Natural killer cell (primary cell): ENCODE results near the gene BMP6. TPM values are rescaled to one million over a fixed set of nuclear protein-coding genes. Genes with fewer than 3 reads are reported as not detected.

Source experiments
- ATAC-seq, 3 donors: fragments of 150-1000 bp in 2 of 3; fragments of 200-7000 bp in 1 of 3; cut with Tn5 transposase; 1 replicate in 1 of 3; 2 replicates in 2 of 3; pipeline ENCODE4 v1.10.0; 2021; ENCODE audit warnings: mild to moderate bottlenecking in 2 of 3, moderate library complexity in 2 of 3
- DNase-seq, 2 donors: peaks; one replicate each; pipeline versions ENCODE4 v3.0.0 to v3.0.0-alpha.2; 2013 to 2021; ENCODE audit warnings: mixed read lengths in 1 of 2
- H3K27ac ChIP-seq: one replicate; pipeline ENCODE4 v1.5.1; 2013; ENCODE audit warnings: mild to moderate bottlenecking, low read length
- H3K27me3 ChIP-seq: one replicate; pipeline ENCODE4 v1.6.1; 2013; ENCODE audit warnings: low read length; ENCODE audit not compliant: control insufficient read depth, insufficient read depth
- H3K36me3 ChIP-seq: one replicate; pipeline ENCODE4 v1.6.1; 2013; ENCODE audit warnings: low read length; ENCODE audit not compliant: control insufficient read depth, insufficient read depth
- H3K4me1 ChIP-seq: one replicate; pipeline ENCODE4 v1.6.1; 2013; ENCODE audit warnings: low read length; ENCODE audit not compliant: control insufficient read depth, insufficient read depth
- H3K4me3 ChIP-seq: one replicate; pipeline ENCODE4 v1.5.1; 2013; ENCODE audit warnings: low read length
- H3K9me3 ChIP-seq: one replicate; pipeline ENCODE4 v1.6.1; 2013; ENCODE audit warnings: low read length; ENCODE audit not compliant: control insufficient read depth, insufficient read depth
- H3K27ac Mint-ChIP-seq, 2 donors: one replicate each; pipeline ENCODE4 v1.8.0; 2022; ENCODE audit warnings: mild to moderate bottlenecking in 2 of 2, mixed read lengths in 2 of 2, moderate library complexity in 1 of 2
- H3K27me3 Mint-ChIP-seq, 2 donors: one replicate each; pipeline ENCODE4 v1.8.0; 2022; ENCODE audit warnings: low read depth in 2 of 2, mixed read lengths in 2 of 2
- H3K36me3 Mint-ChIP-seq: one replicate; pipeline ENCODE4 v1.8.0; 2022; ENCODE audit warnings: mixed read lengths
- H3K4me1 Mint-ChIP-seq, 2 donors: one replicate each; pipeline ENCODE4 v1.8.0; 2022; ENCODE audit warnings: mixed read lengths in 2 of 2
- H3K4me3 Mint-ChIP-seq: one replicate; pipeline ENCODE4 v1.8.0; 2022; ENCODE audit warnings: mild to moderate bottlenecking, moderate library complexity, mixed read lengths
- H3K9me3 Mint-ChIP-seq, 2 donors: one replicate each; pipeline ENCODE4 v1.8.0; 2022; ENCODE audit warnings: mixed read lengths in 2 of 2
- CTCF ChIP-seq: fragments of 200-600 bp; IDR thresholded peaks from one replicate; pipeline ENCODE4 v1.8.0; 2022; ENCODE audit warnings: antibody characterized with exemption
- WGBS: methylation state at CpG from one replicate; pipeline ENCODE4 v1.1.7; 2013; ENCODE audit warnings: missing lambda C conversion rate; ENCODE audit not compliant: insufficient coverage; 5-methylcytosine and 5-hydroxymethylcytosine counted together
- intact Hi-C: fragments of 100-400 bp; cut with micrococcal nuclease; formaldehyde crosslinking; loops from one replicate; pipeline ENCODE4 v1.14.2; 2022
- total RNA-seq, 4 donors: library from RNA; stranded (reverse); fragments of 120-200 nt in 1 of 4; gene quantifications; one replicate each; pipeline versions ENCODE4 v1.2.3 to v1.2.4, GENCODE V29; 2013 to 2022

The BMP6 gene
- total RNA-seq, 3 donors from 2014 or later (not counting 1 experiment from before 2014, with no cell fraction given): 0.25 to 2.6 (median 0.73) TPM

GRCh38 chr6:7784706-7785105 lies 58.8 kb downstream of the BMP6 start:
- H3K9me3 Mint-ChIP-seq: no peaks in the 10 kb centered on the region
- DNase-seq (no peak), ATAC-seq (no peak)
- no peaks in the 10 kb centered on the region for H3K4me1 Mint-ChIP-seq
- H3K27me3 ChIP-seq: no peaks in the 10 kb centered on the region
- peaks cover 0 to 4% of the 10 kb centered on the region in 2 donors for H3K27me3 Mint-ChIP-seq
- no peaks in the 10 kb centered on the region for H3K4me1 ChIP-seq
- 60% methylated on average over 2 of the region's 2 CpGs for WGBS
- no peak overlapping the region for H3K27ac ChIP-seq
- intact Hi-C loops: no loop called here
- H3K9me3 ChIP-seq: no peaks in the 10 kb centered on the region
- no peak overlapping the region for H3K4me3 Mint-ChIP-seq
- no peak for TF ChIP-seq CTCF
- H3K36me3 ChIP-seq: no peaks in the 10 kb centered on the region
- H3K27ac Mint-ChIP-seq: no peak overlapping the region
- H3K4me3 ChIP-seq: no peak overlapping the region
- no peaks in the 10 kb centered on the region for H3K36me3 Mint-ChIP-seq

- no peaks in the 10 kb centered on the region for H3K4me1 Mint-ChIP-seq
- no peak for ATAC-seq
- no peak overlapping the region for H3K4me3 Mint-ChIP-seq
- no peak for TF ChIP-seq CTCF
- H3K27me3 Mint-ChIP-seq: peaks cover 0 to 4% of the 10 kb centered on the region in 2 donors
- no peaks in the 10 kb centered on the region for H3K36me3 Mint-ChIP-seq
- no peak overlapping the region for H3K27ac Mint-ChIP-seq
- no peaks in the 10 kb centered on the region for H3K9me3 Mint-ChIP-seq
- WGBS: 86% methylated on average over 7 of the region's 7 CpGs
- Histone ChIP-seq H3K9me3 (no peaks in the 10 kb centered on the region), H3K4me1 (no peaks in the 10 kb centered on the region), H3K27me3 (no peaks in the 10 kb centered on the region), H3K36me3 (no peaks in the 10 kb centered on the region), H3K4me3 (no peak overlapping the region), H3K27ac (no peak overlapping the region)
- DNase-seq: no peak
- intact Hi-C loops: no loop called here
These were observed 59.5 kb downstream of the BMP6 start for GRCh38 chr6:7785243-7786035.

- H3K36me3 ChIP-seq: no peaks in the 10 kb centered on the region
- H3K27me3 Mint-ChIP-seq: peaks cover 4 to 6% of the 10 kb centered on the region in 2 donors
- ATAC-seq: no peak
- H3K4me3 Mint-ChIP-seq: no peak overlapping the region
- no peaks in the 10 kb centered on the region for H3K27me3 ChIP-seq
- H3K27ac ChIP-seq: no peak overlapping the region
- no peak overlapping the region for H3K27ac Mint-ChIP-seq
- H3K4me1 ChIP-seq: no peaks in the 10 kb centered on the region
- no peaks in the 10 kb centered on the region for H3K9me3 ChIP-seq
- TF ChIP-seq CTCF: no peak
- 92% methylated on average over 2 of the region's 3 CpGs for WGBS
- H3K36me3 Mint-ChIP-seq: no peaks in the 10 kb centered on the region
- no peaks in the 10 kb centered on the region for H3K4me1 Mint-ChIP-seq
- DNase-seq: no peak
- peaks cover 0 to 2% of the 10 kb centered on the region in 2 donors for H3K9me3 Mint-ChIP-seq
- intact Hi-C loops: no loop called here
- H3K4me3 ChIP-seq: no peak overlapping the region
These were observed 60.3 kb downstream of the BMP6 start for GRCh38 chr6:7786214-7786661.
